ENCODE measurements around the gene ANK2. TPM values are rescaled to one million over a fixed set of nuclear protein-coding genes. Genes with fewer than 3 reads are reported as not detected.

The ANK2 gene
- total RNA-seq, 2 donors from 2014 or later = 9.9 to 11.5 TPM

- DNase-seq (no peak), ATAC-seq (no peak)
- TF ChIP-seq, protein P1, sequence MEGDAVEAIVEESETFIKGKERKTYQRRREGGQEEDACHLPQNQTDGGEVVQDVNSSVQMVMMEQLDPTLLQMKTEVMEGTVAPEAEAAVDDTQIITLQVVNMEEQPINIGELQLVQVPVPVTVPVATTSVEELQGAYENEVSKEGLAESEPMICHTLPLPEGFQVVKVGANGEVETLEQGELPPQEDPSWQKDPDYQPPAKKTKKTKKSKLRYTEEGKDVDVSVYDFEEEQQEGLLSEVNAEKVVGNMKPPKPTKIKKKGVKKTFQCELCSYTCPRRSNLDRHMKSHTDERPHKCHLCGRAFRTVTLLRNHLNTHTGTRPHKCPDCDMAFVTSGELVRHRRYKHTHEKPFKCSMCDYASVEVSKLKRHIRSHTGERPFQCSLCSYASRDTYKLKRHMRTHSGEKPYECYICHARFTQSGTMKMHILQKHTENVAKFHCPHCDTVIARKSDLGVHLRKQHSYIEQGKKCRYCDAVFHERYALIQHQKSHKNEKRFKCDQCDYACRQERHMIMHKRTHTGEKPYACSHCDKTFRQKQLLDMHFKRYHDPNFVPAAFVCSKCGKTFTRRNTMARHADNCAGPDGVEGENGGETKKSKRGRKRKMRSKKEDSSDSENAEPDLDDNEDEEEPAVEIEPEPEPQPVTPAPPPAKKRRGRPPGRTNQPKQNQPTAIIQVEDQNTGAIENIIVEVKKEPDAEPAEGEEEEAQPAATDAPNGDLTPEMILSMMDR (IDR thresholded peaks at IDR 0.05) = no peak
- no peak for TF ChIP-seq POLR2A (IDR thresholded peaks at IDR 0.05)
- 38 to 51% methylated on average over 1 of the region's 1 CpG for WGBS, 2 donors
- Histone ChIP-seq H3K27ac (no peak overlapping the region), H3K36me3 (replicated peaks in 1 of 2; ENCODE audit: insufficient read depth in 1 of 2, low read depth in 2 of 2) (no peaks in the 10 kb centered on the region), H3K4me3 (no peak overlapping the region), H3K4me1 (no peaks in the 10 kb centered on the region), H3K27me3 (no peaks in the 10 kb centered on the region), H3K9me3 (no peaks in the 10 kb centered on the region)
- intact Hi-C loops (cut with DNase I) = no loop called here
Measured at GRCh38 chr4:113103556-113103955, 54.1 kb downstream of the ANK2 start.

DNA sequence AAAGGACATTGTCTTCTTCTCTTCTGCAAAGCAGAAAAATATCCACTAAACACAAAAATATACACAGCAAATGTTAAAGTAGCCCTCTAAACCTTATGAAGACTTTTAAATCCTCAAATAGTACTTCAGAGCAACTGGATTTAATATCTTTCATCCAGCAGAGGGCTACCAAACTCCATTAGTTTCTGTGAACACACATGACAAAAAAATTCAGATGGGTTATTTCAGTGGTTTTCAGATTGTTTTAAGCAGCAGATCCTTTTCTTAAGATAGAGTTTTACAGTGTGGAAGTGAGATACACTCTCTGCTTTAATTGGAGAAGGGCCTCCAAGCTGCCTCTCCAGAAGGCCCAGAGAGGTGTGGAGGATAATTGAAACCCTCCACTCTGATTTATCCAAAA lies 56.7 kb downstream of the ANK2 start:
- H3K4me3 ChIP-seq = no peak overlapping the region
- H3K4me1 ChIP-seq = peaks cover 10% of the 10 kb centered on the region
- no peak for ATAC-seq
- no peaks in the 10 kb centered on the region for H3K9me3 ChIP-seq
- H3K27ac ChIP-seq = no peak overlapping the region
- no peak for DNase-seq
- intact Hi-C loops (cut with DNase I) = no loop called here
- H3K27me3 ChIP-seq = no peaks in the 10 kb centered on the region
- no peaks in the 10 kb centered on the region for H3K36me3 ChIP-seq (replicated peaks in 1 of 2; ENCODE audit: insufficient read depth in 1 of 2, low read depth in 2 of 2)
- TF ChIP-seq, protein P1 (IDR thresholded peaks at IDR 0.05) = peak; percentile 21 to 73 (median 49)
- no peak for TF ChIP-seq POLR2A (IDR thresholded peaks at IDR 0.05)

DNA sequence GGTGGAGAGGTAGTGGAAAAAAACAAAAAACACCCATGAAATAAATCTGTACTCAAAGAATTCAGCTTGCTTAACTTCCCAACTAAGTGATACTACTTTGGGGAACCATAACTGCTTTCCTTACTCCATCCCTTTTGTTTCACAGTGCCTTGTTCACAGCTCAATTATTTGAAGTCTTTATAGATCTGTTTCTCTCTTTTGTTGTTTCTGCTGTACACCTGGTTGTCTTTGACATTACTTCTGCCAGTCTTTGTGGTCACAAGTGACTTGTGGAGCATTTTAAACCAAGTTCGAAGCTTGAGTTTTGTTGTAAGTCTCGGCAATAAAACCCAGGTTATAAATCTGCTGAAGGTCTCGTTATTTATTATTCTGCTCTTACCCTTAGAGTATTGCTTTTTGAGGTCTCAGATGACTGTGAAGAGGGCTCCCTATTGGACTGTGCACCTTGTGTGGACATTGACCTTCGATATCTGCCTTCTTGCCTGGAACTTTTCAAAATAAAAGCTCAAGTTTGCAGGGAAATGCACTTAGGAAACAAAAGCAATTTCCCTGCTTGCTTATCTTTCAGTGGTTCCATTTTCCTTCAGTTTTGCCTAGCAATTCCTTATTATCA lies 59.8 kb downstream of the ANK2 start:
- peak; percentile 15 to 65 (median 48) for DNase-seq
- Histone ChIP-seq H3K36me3 (replicated peaks in 1 of 2; ENCODE audit: insufficient read depth in 1 of 2, low read depth in 2 of 2) (no peaks in the 10 kb centered on the region), H3K27ac (peak overlapping the region in 3 of 4 donors; percentile 9 to 49 (median 46)), H3K4me1 (peaks cover 10% of the 10 kb centered on the region), H3K4me3 (no peak overlapping the region), H3K9me3 (no peaks in the 10 kb centered on the region), H3K27me3 (no peaks in the 10 kb centered on the region)
- ATAC-seq = peak; percentile 94
- TF ChIP-seq POLR2A (IDR thresholded peaks at IDR 0.05) = no peak
- TF ChIP-seq, protein P1 (IDR thresholded peaks at IDR 0.05) = no peak
- WGBS, 2 donors = 4 to 17% methylated on average over 4 of the region's 4 CpGs
- intact Hi-C loops (cut with DNase I) = no loop called here

GRCh38 chr4:113112338-113112978 lies 63.0 kb downstream of the ANK2 start:
- ATAC-seq (no peak), DNase-seq (no peak)
- H3K4me1 ChIP-seq = peaks cover 19% of the 10 kb centered on the region
- 56 to 57% methylated on average over 2 of the region's 2 CpGs for WGBS, 2 donors
- H3K4me3 ChIP-seq = no peak overlapping the region
- intact Hi-C loops (cut with DNase I) = no loop called here
- TF ChIP-seq POLR2A (IDR thresholded peaks at IDR 0.05) = no peak
- TF ChIP-seq, protein P1 (IDR thresholded peaks at IDR 0.05) = no peak
- no peak overlapping the region for H3K27ac ChIP-seq
- no peaks in the 10 kb centered on the region for H3K9me3 ChIP-seq
- H3K36me3 ChIP-seq (replicated peaks in 1 of 2; ENCODE audit: insufficient read depth in 1 of 2, low read depth in 2 of 2) = no peaks in the 10 kb centered on the region
- no peaks in the 10 kb centered on the region for H3K27me3 ChIP-seq

DNA sequence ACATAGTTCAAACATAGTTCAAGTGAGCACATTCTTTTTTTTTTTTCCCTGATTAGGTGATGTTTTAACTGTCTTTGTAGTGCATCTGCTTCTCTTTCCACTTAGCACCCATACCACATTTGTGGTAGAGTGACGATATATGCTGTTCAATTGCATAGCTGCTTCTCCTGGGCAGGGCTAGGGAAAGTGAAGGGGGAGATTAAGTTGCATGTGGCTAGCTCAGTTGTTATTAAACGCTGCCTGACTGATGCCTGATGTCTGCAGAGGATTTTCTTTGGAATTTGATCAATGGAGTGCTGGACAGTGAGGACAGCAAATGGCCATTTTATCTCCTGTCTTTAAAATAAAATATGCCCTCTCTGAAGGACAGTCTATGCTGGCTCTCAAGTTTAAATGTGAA lies 63.7 kb downstream of the ANK2 start:
- Histone ChIP-seq H3K36me3 (replicated peaks in 1 of 2; ENCODE audit: insufficient read depth in 1 of 2, low read depth in 2 of 2) (no peaks in the 10 kb centered on the region), H3K27me3 (no peaks in the 10 kb centered on the region), H3K4me1 (peaks cover 19% of the 10 kb centered on the region), H3K4me3 (no peak overlapping the region), H3K9me3 (no peaks in the 10 kb centered on the region), H3K27ac (no peak overlapping the region)
- DNase-seq (no peak), ATAC-seq (no peak)
- intact Hi-C loops (cut with DNase I) = no loop called here
- no peak for TF ChIP-seq POLR2A (IDR thresholded peaks at IDR 0.05)
- TF ChIP-seq, protein P1 (IDR thresholded peaks at IDR 0.05) = no peak
- WGBS, 2 donors = 69 to 71% methylated on average over 2 of the region's 2 CpGs
